GM18505 (cell line): ENCODE data around the gene UBE2E2.

Experiments used
- ATAC-seq: cut with Tn5 transposase; IDR thresholded peaks from one replicate; pipeline ENCODE4 v1.9.1; 2021; ENCODE audit not compliant: unreplicated experiment
- POLR2A ChIP-seq: IDR thresholded peaks from 4 replicates; pipeline ENCODE4 v1.6.1; 2011; ENCODE audit warnings: borderline replicate concordance; ENCODE audit not compliant: insufficient read depth, insufficient read length; ENCODE audit errors: extremely low read depth

Gene UBE2E2

DNA sequence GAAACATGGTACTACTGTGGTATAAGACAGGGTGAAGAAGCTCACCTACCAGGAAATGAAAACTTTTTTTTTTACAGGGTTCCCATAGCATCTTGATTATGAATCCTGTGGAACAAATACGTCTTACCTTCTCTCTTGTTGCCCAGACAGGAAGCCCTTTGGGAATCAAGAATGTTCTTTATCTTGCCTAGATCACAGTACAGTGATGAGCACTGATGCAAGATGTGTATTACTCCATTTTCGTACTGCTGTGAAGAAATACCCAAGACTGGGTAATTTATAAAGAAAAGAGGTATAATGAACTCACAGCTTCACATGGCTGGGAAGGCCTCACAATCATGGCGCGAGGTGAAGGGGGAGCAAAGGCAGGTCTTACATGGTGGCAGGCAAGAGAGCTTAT lies 281.3 kb downstream of the UBE2E2 start:
- no peak for ATAC-seq
- TF ChIP-seq POLR2A, result no peak

DNA sequence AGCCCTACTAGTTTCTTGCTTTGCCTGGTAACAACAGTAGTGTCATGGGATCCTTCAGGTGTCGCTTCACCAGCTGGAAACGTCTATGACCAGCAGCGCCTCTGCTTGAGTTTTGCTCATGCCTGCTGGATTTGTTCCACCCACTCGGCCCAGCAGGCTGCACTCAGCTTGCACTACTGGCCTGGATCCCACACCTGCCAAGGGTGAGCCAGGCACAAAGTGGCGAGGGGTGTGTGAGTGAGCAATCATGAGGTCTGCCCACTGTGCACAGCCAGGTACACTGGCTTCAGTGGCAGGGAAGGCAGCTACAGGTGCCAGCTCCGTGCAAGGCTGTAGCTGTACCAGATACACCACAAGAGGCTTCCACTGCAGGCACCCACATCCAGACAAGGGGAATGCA lies 282.8 kb downstream of the UBE2E2 start:
- no peak for ATAC-seq
- no peak for TF ChIP-seq POLR2A

DNA sequence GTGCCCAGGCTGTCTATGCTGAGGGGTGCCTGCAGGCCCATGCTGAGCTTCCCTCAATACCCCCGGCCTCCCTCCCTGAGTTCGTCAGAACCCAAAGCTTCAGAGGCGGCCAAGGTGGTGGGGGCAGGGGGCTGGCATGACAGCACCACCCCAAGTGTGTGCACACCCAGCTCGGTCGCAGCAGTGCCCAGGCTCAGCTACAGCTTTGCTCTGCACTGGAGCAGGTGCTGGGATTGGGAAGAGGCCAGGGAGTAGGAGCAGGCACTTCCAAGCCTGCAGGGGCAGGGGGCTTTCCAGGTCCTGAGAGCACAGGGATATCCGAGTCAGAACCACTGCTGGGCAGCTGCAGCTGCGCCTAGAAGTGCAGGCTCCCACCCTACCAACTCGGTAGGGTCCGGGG lies 283.9 kb downstream of the UBE2E2 start:
- TF ChIP-seq POLR2A, result no peak
- no peak for ATAC-seq

DNA sequence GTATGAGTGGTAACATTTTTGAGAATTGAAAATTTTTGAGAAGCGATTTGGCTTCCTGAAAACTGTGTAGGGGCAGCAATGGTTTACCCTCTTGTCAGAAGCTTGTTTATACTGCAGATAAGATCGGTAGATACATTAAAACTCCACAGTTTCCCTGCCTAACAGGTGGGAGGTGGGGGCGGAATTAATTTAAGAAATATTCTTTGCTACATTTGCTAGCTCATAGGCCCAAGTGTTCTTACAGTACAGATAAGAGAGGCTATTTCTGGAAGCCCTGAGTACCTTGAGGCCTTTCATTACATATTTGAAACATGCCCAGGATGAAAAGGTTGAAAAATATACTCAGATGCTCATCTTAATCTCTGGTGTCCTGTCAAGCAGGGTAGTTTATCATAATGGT lies 285.5 kb downstream of the UBE2E2 start:
- no peak for TF ChIP-seq POLR2A

DNA sequence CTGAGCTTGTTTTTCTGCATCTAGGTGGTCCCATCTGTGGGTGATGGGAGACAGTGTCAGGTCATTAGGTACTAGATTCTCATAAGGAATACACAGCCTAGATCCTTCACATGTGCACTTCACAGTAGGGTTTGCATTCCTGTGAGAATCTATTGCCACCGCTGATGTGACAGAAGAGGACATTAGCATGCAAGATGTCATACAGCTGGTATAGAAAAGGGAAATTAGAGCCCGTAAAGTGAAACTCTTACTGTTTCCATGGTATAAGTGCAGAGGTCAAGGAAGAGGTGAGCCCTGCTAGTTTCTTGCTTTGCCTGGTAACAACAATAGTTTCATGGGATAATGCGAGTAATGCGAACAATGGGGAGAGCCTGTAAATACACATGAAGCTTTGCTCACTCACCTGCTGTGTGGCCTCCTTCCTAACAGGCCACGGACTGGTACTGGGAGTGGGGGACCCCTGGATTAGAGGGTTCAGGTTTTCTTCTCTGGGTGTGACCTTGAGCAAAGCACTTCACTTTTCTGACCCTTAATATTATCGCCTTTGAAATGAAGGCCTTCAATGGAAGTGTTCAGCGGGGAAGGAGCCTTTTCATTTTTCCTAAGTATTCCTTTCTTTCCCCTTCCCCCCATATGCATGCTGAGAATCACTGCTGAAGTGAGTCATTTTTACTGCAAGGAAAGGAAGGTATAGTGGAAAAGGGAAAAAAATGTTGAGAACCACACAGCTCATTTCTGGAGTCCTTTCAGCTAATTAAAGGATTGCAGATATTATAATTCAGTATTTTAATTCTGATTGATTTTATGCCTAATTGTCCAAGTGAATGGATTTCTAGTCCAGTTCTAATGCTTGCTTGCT lies 286.4 kb downstream of the UBE2E2 start:
- no peak for TF ChIP-seq POLR2A
- ATAC-seq, result no peak

More for the DNA sequence above, 285.5 kb downstream of the UBE2E2 start:
- no peak for ATAC-seq

DNA sequence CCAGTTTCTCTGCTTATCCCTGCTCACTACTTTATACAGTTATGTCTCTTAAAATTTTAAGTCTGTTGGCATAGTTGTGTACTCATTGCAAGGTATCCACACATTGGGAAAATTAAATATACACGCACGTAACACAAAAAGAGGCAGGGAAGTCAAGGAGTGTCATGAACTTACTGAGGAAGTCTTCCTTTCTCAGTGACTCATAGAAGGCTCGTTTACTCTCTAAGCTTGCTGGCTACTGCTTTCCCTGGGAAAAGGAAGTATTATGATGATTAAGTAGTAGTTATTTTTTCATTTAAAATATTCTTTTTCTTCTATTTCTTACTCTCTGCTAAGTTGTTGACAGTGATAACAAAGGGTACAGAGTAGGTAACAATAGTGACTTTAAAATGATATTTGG lies 287.3 kb downstream of the UBE2E2 start:
- no peak for ATAC-seq
- TF ChIP-seq POLR2A, result no peak

DNA sequence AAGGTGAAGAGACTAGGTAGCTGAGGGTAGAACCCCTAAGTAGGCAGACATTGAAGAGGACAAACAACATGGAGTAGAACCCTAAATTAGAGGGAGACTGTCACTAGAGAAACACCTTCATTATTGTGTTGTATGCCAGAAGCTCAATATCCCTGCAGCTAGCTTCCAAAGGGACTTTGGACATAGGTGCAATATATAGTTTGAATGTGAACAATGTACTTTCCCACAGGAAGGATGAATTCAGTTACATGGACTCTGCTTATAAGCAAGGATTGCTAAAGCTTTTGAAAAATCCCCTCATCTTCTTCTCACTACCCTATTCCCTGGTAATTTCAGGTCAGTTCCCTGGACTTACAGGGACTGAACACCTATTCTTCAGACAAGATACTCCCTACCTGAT lies 288.9 kb downstream of the UBE2E2 start:
- no peak for TF ChIP-seq POLR2A
- ATAC-seq, result no peak

DNA sequence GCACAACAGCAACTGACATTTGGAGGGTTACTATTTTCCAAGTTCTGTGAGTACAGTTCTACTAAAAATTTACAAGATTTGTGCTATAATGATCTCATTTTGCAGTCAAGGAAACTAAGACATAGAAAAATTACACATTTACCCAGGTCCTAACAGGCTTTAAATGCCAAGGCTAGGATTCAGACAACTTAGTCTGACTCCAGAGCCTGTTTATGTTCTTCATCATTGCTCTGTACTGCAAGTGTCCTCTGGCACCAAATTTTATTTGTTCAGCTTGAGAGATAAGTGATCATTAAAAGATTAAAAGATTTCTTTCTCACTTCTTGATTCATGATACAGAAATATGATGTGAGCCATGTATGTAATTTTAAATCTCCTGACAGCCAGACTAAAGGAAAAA lies 290.8 kb downstream of the UBE2E2 start:
- TF ChIP-seq POLR2A, result no peak
- ATAC-seq, result no peak

DNA sequence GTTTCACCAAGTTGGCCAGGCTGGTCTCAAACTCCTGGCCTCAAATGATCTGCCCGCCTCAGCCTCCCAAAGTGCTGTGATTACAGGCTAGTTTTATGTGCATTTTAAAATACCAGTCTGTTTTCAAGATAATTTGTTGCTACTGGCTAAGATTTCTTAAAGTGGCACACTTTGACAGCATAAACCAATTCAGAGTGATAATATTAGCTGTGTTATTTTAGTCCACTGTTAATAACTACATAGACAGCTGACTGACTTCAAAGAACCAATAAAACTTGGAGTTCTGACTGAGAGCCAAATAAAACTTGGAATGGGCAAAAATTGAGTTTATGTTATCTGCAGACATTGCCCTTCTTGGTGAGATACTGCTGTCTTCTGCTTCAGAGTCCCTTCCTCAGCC lies 291.8 kb downstream of the UBE2E2 start:
- ATAC-seq, result no peak
- no peak for TF ChIP-seq POLR2A

DNA sequence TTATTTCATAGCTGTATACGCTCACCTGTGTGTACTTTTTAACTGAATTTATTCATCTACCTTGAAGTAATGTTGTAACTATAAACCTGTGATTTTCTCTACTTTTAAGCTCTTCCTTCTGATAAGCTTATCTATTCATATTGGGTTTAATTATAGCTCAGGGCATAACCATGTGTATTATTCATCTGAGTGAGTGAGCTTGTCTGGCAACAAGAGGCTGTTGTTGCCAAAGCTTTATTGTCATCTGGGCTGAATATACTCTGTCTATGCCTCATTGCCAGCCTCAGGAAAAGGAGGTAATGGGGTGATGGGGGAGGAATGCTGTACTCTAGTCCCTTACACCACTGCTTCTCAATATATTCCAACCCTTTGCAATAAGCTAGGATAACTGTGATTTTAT lies 292.4 kb downstream of the UBE2E2 start:
- TF ChIP-seq POLR2A, result no peak
- ATAC-seq, result no peak

DNA sequence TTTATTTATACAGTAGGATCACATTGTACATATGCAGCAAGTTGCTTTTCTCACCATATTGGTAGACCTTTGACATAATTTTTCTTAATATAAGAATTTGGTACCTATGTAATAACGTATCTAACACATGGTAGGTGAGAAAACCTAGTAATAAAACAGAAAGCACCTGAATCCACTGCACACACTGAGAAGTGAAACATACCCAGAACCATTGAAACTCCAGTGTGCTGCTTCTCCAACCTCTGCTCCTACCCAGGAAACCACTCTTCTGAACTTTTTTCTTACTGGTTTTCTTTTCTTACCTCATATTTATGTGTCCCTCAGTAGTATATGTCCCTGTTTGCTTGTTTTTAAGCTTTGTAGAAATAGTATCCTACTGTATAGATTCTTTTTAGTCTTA lies 293.0 kb downstream of the UBE2E2 start:
- no peak for TF ChIP-seq POLR2A
- ATAC-seq, result no peak

DNA sequence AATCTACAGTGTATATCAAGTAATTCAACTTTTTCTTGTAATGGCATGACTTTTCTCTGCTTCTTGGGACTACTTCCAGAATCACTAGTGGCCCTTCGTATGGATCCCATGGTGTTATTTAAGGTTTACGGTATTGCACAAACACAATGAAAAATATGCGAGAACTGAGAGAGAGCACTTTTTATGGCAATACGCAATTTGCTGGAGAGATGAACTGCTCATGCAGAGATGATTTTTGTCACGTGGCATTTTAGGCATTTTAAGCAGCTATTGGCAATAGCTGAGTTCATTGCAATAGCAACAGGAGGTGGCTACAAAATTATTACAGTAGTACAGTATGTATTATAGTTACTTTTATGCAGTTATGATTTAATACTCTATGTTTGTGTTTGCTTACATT lies 294.0 kb downstream of the UBE2E2 start:
- TF ChIP-seq POLR2A, result no peak
- no peak for ATAC-seq

DNA sequence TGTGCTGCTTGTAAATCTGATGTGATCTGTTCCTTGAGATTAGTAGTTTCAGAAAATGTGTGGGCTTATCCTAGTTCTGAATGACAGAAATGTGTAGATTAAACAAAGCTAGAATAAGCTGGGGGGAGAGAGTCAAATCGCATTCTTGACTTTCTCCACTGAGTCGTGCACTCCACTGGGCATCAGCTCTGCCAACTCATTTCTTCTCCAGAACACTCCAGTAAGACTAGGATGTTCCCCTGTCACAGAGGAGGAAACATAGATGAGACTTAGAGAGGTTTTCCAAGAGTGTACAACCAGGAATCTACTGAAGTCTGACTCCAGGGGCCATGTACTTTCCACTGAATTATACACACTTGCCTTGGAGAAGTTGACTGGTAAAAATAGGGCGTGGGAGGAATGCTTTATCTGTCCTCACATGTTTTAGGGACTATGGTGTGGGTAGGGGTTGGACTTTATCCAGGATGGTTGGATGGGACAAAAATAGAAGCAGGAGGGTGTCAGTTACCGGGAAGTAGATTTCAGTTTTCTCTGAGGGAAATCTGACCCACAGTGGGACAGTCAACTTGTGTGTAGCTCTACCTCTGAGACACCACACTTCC lies 298.2 kb downstream of the UBE2E2 start:
- TF ChIP-seq POLR2A, result no peak
- no peak for ATAC-seq

DNA sequence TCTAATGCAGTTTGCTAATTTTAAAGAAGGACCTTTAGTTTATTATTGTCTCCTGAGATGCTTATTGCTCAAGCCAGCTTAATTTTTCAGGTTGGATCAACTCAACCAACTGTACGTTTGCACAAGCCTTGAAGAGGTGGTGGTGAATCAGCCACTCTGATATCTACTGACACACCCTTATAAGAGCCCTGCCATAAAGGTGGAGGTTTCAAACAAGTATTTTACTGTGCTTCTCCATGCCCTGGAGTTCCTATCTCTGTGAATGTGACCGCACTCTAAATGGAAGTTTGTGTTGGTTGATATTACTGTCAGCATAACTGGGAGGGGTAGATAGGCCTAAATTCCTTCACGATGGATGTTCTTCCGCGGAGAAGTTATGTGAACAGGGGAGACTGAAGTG lies 305.3 kb downstream of the UBE2E2 start:
- ATAC-seq, result no peak
- TF ChIP-seq POLR2A, result no peak

DNA sequence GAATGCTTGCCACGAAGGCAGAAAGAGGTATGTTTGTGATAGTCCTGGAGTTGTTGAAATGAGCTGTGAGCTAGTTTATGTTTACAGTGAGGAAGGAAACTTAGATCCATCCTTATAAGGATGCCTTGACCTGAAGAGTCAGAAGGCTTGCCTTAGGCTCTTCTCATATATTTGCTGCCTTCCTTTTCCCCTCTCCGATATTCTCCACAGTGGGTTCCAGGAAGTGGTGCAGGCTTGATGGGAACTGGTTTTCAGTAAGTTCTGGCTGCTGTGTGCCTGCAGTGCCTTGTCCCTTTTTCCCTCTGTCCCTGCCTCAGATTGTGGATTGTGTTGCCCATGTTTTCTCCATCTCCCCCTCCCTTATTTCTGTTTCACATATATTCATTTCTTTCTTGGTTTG lies 315.3 kb downstream of the UBE2E2 start:
- TF ChIP-seq POLR2A, result no peak

More for the DNA sequence above, 315.3 kb downstream of the UBE2E2 start:
- no peak for ATAC-seq
